ENCODE results near the gene CFAP92.

DNA sequence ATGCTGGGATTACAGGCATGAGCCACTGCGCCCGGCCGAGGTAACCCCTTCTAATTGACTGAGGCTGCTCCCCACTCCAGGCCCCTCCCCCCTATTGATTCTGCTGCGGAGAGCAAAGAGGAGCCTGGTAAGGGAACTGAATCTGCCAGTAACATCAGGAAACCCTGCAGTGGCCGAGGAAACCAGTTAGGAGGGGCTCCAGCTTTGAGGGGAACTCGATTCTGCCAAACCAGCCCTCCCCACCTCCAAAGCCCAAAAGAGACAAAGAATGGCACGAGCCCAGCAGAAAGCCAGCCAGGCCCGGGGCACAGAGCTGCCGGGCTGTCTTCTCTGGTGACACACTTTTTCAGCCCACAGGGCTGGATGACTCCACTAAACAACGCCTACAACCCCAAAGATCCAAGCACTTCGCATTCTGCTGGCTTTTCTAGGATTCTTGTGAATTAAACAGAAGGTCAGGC lies 129.5 kb downstream of the CFAP92 start:
- TF ChIP-seq POLR2AphosphoS5 (IDR thresholded peaks at IDR 0.05) (no peak), CTCF (IDR thresholded peaks at IDR 0.05 in 8 of 11, conservative IDR thresholded peaks at IDR 0.05 in 3 of 11) (no peak)

Measured in spleen (tissue), 7 donors.